GM12875 (cell line): ENCODE data around the gene RASGRF1.

Experiments
- H3K4me3 ChIP-seq: one replicate; pipeline ENCODE4 v1.5.1; 2011; ENCODE audit warnings: low read depth, low read length, control low read depth
- TF ChIP-seq, protein P1 (sequence below): IDR thresholded peaks from 2 replicates; pipeline ENCODE4 v1.5.1; 2011; ENCODE audit warnings: low read depth, mild to moderate bottlenecking, control low read depth, inconsistent platforms, low read length, moderate library complexity, borderline replicate concordance; ENCODE audit not compliant: insufficient read depth

Gene RASGRF1

DNA sequence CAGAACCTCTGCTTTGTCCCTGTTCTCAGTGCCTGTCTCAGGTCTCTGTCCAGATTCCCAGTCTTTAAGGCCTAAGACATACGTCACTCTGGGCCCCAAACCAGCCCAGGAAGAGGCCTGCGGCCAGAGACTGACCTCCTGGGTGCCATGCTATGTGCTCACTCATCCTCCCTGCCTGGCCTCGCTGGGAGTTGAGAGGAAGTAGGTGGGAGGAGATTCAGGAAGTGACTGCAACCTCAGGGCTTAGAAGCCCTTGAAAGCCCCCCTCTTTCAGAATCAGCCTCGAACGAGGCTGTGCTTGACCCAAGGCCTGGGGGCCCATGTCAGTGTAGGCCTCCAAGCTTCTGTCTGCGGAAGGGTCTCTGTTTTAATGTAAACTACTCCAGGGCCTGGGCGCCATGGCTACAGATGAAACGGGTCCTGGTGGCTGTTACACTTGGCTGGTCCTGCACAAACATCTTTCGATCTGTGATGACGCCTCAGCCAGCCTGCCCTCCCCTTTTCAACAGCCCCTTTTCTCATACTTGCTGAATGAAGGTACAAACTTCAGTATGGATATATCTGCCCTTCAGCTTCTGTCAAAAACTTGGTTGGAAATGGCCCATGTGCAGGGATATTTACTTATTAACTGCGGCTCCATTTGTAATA, 11.7 kb downstream of the RASGRF1 start:
- no peak overlapping the region for H3K4me3 ChIP-seq
- TF ChIP-seq, protein P1, sequence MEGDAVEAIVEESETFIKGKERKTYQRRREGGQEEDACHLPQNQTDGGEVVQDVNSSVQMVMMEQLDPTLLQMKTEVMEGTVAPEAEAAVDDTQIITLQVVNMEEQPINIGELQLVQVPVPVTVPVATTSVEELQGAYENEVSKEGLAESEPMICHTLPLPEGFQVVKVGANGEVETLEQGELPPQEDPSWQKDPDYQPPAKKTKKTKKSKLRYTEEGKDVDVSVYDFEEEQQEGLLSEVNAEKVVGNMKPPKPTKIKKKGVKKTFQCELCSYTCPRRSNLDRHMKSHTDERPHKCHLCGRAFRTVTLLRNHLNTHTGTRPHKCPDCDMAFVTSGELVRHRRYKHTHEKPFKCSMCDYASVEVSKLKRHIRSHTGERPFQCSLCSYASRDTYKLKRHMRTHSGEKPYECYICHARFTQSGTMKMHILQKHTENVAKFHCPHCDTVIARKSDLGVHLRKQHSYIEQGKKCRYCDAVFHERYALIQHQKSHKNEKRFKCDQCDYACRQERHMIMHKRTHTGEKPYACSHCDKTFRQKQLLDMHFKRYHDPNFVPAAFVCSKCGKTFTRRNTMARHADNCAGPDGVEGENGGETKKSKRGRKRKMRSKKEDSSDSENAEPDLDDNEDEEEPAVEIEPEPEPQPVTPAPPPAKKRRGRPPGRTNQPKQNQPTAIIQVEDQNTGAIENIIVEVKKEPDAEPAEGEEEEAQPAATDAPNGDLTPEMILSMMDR: no peak

DNA sequence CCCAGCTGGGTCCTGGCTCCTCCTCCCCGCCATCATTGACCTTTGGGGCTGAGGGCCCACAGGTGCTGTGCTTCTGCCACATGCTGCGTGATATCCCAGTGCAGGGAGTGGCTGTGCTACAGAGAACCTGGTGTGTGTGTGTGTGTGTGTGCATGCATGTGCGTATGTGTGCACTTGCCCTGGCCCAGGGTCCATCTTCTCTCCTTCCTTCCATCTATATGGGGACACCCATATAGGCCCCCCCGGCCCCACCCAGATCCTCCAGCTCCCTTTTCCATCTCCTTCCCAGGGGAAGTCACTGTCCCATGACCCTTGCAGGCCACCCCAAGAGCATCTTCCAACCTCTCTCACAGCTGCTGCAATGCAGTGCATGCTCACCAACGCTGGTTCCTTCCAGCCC, 12.6 kb downstream of the RASGRF1 start:
- TF ChIP-seq, protein P1: no peak
- H3K4me3 ChIP-seq: no peak overlapping the region

DNA sequence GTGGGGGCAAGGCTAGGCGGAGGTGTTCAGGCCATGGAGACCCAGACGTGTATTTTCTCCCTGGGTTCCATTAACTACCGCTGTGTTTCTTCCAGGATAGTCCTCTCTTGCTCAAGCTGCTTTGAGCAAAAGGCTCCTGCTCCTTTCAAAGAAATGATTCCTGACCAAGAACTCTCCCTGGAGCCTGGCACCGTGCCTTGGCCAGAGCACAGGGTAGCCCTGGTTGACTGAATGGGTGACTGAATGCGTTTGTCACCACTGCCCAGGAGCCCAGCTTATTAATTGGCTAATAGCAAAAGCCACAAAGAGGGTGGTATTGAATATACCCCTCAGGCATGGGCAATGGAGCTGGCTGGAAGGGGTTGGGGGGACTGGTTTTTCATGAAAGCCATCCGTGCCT, 13.9 kb downstream of the RASGRF1 start:
- H3K4me3 ChIP-seq: no peak overlapping the region
- TF ChIP-seq, protein P1: no peak

DNA sequence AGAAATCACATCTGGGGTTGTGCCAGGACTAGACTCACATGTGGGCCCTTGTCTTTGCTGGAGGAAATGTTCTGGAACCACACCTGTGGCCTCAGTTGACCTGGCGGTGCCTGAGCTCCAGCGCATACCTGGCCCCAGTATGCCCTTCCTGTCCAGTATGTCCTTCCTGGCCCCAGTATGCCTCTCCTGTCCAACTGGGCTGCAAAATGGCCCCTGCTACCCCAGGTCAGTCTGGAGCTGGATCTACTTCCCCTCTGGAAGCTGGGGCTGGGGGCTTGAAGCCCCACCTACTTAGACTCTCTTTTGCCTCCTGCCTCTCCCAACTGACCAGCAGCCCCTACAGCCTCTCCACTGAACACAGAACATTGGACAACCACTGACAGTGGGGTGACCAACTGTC, 15.3 kb downstream of the RASGRF1 start:
- TF ChIP-seq, protein P1: no peak
- H3K4me3 ChIP-seq: no peak overlapping the region

DNA sequence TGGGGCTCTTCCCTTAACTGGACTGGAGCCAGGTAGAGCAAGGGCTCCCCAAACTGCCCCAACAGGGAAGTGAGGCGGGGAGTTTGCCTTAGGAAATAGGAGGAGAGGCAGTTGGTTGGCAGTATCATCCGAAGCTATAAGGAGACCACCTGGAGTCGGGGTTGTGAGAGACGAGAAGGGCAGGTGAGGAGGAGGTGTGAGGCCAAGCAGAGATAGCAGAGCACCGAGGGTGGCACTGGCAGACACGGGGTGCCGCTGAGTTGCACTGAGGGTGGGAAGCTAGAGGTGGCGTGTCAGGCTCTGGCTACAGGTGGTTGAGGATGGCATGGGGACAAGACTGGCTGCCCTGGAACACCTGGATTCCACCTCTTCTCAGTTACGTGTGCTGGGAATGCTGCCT, 17.2 kb downstream of the RASGRF1 start:
- TF ChIP-seq, protein P1: no peak
- H3K4me3 ChIP-seq: no peak overlapping the region

DNA sequence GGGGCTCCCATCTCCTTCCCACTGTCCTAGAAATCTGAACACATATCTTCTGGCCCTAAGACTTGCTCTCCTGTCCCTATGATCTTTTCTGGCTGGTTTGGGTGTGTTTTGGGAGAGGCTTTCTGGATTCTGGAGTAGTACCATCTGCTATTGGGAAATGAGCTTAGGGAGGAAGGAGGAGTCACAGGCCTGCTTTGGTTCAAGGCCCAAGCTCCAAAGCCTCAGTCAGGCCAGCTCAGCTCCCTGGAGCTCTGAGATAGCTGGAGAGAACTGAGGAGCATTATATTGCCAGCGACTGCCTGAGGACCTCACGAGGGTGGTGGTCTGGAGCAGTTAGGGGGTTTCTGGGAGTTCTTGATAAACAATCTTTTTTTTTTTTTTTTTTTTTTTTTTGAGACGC, 18.7 kb downstream of the RASGRF1 start:
- no peak overlapping the region for H3K4me3 ChIP-seq
- TF ChIP-seq, protein P1: no peak

DNA sequence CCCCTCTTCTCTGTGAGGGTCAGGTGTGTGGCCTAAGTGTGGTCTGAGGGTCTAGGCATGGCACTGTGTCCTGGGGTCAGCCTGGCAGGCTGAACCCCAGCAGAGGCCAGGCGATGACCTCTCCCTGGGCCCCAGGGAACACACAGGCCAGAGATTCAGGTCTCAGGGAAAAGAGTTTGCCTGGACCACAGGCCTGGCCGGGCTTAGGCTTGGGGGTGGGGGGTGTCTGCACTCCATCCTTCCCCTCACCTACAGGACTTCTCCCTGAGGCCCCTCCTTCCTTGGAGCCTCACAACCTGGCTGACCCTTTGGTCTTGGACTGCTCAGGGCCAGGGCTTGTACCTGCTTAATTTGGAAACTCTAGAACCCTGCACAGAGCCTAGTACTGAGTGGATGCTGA, 21.8 kb downstream of the RASGRF1 start:
- H3K4me3 ChIP-seq: no peak overlapping the region
- TF ChIP-seq, protein P1: no peak
